DMS153 (cell line): ENCODE results near the gene CTSH.
"Not testable (repeated sequence)": the region's sequence is repeated elsewhere in the genome, so short reads cannot be mapped to it uniquely, and the experiment has no call there.

ENCODE experiments used
- DNase-seq: peaks from one replicate; lab custom pipeline; 2025; lab: John Stamatoyannopoulos, UW

CTSH gene

GRCh38 chr15:78880813-78881212, 64.0 kb downstream of the CTSH start:
- DNase-seq: no peak

GRCh38 chr15:78880242-78880533, 64.7 kb downstream of the CTSH start:
- no peak for DNase-seq

- no peak for DNase-seq
Measured at GRCh38 chr15:78879517-78880241, 65.2 kb downstream of the CTSH start.

GRCh38 chr15:78878356-78878755, 66.5 kb downstream of the CTSH start:
- DNase-seq: no peak

GRCh38 chr15:78876954-78877353, 67.9 kb downstream of the CTSH start:
- not testable (repeated sequence) for DNase-seq

GRCh38 chr15:78875107-78875914, 69.5 kb downstream of the CTSH start:
- DNase-seq: no peak

GRCh38 chr15:78873793-78874765, 70.8 kb downstream of the CTSH start:
- no peak for DNase-seq

- DNase-seq: peak; percentile 35
Measured at GRCh38 chr15:78872972-78873792, 71.7 kb downstream of the CTSH start.

- peak; percentile 74 for DNase-seq
Measured at GRCh38 chr15:78872155-78872971, 72.5 kb downstream of the CTSH start, which contains the start of gene MORF4L1. MORF4L1 (plus strand) TSS chr15:78872890; CDS start chr15:78873018, 128 bp downstream.

- not testable (repeated sequence) for DNase-seq
Measured at GRCh38 chr15:78871483-78872127, 73.2 kb downstream of the CTSH start.
